ENCODE results near the gene MEIOB.

Gene MEIOB

DNA sequence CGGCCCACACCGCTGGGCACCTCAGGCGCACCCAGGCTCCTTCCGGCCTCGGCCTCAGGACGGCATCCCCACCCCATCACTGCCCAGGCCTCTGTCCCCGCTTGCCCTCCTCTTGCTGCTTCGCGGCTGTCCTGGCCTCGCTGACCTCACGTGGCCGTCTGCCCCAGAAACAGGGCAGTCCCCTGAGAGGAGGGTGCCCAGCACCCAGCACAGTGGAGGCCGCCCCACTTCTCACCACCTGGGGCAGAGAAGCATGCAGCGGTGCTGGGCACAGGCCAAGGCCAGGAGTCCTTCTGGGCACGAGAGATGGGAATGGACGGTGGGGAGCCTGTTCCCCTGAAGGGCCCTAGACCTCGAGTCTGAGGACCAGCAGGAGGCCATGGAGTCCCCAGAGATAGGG lies 54.2 kb downstream of the MEIOB start:
- H3K4me3 ChIP-seq (ENCODE audit: low read length), result no peak overlapping the region
- no peak for DNase-seq (ENCODE audit: low read depth)
- TF ChIP-seq, protein P1, sequence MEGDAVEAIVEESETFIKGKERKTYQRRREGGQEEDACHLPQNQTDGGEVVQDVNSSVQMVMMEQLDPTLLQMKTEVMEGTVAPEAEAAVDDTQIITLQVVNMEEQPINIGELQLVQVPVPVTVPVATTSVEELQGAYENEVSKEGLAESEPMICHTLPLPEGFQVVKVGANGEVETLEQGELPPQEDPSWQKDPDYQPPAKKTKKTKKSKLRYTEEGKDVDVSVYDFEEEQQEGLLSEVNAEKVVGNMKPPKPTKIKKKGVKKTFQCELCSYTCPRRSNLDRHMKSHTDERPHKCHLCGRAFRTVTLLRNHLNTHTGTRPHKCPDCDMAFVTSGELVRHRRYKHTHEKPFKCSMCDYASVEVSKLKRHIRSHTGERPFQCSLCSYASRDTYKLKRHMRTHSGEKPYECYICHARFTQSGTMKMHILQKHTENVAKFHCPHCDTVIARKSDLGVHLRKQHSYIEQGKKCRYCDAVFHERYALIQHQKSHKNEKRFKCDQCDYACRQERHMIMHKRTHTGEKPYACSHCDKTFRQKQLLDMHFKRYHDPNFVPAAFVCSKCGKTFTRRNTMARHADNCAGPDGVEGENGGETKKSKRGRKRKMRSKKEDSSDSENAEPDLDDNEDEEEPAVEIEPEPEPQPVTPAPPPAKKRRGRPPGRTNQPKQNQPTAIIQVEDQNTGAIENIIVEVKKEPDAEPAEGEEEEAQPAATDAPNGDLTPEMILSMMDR (conservative IDR thresholded peaks at IDR 0.05; ENCODE audit: low read length), result no peak

DNA sequence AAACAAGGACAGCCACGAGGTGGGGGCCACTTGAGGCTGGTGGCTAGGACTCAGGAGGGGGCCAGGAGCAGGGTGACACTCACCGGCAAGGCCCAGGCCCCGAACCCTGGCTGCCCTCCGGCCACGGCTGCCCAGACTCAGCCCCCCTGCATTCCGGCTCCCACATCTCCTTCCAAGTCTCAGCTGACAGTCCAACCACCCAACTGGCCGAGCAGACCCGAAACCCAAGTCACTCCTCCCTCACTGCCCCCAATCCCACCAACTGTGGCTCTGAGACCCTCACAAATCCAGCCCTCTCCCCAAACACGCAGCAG lies 54.7 kb downstream of the MEIOB start:
- no peak overlapping the region for H3K4me3 ChIP-seq (ENCODE audit: low read length)
- no peak for DNase-seq (ENCODE audit: low read depth)
- TF ChIP-seq, protein P1 (conservative IDR thresholded peaks at IDR 0.05; ENCODE audit: low read length), result no peak

DNA sequence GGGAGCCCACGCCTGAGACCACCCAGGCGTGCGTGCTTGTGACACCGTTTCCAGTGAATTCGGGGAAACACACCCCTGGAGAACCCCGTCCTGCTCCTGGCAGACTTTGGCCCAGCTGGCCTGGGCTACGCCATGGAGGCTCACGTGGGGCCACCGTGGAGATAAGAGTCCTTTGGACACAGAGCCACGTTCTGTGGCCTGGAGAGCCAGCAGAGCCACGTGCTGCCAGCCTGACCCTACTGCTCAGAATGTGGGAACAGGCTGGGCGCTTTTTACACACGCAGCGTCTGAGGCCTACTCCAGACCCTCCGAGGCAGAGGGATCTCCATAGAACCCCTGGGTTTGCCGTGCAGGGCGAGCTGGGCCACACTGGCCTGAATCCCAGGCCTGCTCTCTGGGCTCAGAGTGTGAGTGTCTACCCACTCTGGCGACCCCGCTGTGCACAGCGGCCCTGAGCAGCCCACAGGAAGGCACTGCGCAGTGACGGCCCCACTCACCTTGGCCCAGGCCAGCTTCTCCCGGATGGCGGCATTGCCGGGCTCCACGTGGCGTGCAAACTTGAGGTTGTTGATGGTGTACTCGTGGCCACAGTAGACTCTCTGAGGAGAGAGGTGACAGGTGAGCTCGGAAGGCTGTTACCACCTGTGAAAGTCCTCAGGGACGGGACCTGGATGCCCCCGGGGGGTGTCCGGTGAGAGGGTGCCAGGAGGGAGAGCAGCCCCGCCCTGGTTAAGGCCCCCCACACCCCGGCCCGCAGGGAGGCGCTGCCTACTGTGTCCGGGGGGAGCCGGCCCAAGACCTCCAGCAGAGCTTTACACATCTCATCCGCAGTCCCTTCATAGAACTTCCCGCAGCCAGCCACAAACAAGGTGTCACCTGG lies 55.3 kb downstream of the MEIOB start:
- TF ChIP-seq, protein P1 (conservative IDR thresholded peaks at IDR 0.05; ENCODE audit: low read length), result no peak
- no peak overlapping the region for H3K4me3 ChIP-seq (ENCODE audit: low read length)
- no peak for DNase-seq (ENCODE audit: low read depth)

DNA sequence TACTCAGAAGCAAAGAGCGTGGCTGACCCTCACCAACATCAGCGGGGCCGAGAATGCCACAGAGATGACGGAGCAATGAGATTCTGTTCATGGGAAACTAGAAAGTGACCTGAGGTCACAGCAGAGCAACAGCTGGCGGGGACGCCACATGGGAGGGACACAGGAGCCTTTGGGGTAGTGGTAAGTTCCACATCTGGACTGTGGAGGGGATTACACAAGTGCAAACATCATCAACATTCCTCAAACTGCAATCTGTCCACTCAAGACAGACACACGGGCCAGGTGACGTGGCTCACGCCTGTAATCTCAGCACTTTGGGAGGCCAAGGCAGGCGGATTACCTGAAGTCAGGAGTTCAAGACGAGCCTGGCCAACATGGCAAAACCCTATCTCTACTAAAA lies 56.5 kb downstream of the MEIOB start:
- TF ChIP-seq, protein P1 (conservative IDR thresholded peaks at IDR 0.05; ENCODE audit: low read length), result no peak
- H3K4me3 ChIP-seq (ENCODE audit: low read length), result no peak overlapping the region
- DNase-seq (ENCODE audit: low read depth), result no peak

- DNase-seq (ENCODE audit: low read depth), result peak; percentile 74
- H3K4me3 ChIP-seq (ENCODE audit: low read length), result no peak overlapping the region
Measured at GRCh38 chr16:1812732-1813163, 59.2 kb downstream of the MEIOB start.

DNA sequence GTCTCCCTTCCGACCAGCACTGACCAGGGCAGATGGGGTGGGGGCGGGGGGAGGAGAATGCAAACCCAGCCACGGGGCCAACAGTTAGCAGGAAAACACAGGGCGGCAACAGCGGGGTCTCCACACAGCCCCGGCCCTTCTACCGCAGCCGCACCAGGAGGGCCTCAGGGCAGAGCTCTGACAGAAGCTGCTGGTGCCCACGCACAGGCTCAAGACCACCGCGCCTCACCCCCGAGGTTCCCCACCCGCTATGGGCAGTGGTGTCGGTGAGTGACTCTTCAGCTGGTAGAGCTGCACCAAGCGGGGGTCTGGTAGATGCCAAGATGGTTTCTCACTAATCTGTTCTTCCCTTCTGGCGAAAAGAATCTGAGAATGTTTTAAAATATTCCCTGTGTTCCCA lies 61.4 kb downstream of the MEIOB start:
- TF ChIP-seq, protein P1 (conservative IDR thresholded peaks at IDR 0.05; ENCODE audit: low read length), result no peak
- H3K4me3 ChIP-seq (ENCODE audit: low read length), result no peak overlapping the region
- no peak for DNase-seq (ENCODE audit: low read depth)

More at GRCh38 chr16:1812732-1813163, 59.2 kb downstream of the MEIOB start:
- TF ChIP-seq, protein P1 (conservative IDR thresholded peaks at IDR 0.05; ENCODE audit: low read length), result peak; percentile 57

- TF ChIP-seq, protein P1 (conservative IDR thresholded peaks at IDR 0.05; ENCODE audit: low read length), result no peak
- H3K4me3 ChIP-seq (ENCODE audit: low read length), result no peak overlapping the region
- no peak for DNase-seq (ENCODE audit: low read depth)
Measured at GRCh38 chr16:1810106-1810505, 61.9 kb downstream of the MEIOB start.

Data from AG10803 (cell line).